GM15510 (cell line): ENCODE results near the gene SNX5.

Experiments
- POLR2A ChIP-seq: IDR thresholded peaks from 3 replicates; pipeline ENCODE4 v1.6.1; 2011; ENCODE audit warnings: borderline replicate concordance; ENCODE audit not compliant: insufficient read length; ENCODE audit errors: extremely low read depth

SNX5 gene

DNA sequence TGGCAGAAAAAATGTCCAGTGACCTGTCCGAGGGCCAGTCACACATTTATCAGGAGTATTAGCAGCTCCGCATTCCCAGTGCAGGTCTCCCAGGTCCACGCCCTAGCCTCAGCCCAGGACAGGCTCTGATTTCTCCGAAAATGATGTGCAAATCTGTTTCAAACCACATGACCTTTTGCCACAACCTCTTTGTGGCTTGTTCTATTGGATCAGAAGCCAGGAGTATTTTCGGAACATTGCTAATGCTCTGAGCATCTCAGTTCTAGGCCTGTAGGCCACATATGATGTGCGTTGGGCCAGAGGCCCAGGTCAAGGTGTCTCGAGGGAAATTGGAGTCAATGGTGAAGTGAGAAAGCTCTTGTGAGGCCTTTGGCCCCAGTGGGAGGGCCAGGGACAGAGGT, 40.4 kb downstream of the SNX5 start:
- TF ChIP-seq POLR2A = no peak

DNA sequence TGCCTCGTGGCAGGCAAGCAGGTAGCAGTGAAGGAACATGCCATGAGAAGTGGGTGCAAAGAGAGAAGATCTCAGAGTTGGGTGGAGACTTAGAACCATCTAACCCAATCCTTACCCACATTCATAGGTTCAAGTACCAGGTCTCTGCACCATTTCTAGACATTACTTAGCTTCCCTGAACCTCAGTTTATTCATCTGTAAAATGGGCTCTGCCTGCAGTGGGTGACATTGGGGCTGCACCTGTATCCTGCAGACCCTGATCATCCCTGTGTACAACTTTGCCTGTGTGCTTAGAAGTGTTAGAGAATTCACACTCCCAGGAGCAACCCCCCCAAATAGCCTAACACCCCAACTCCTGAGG, 42.7 kb downstream of the SNX5 start:
- no peak for TF ChIP-seq POLR2A

- TF ChIP-seq POLR2A = no peak
Measured at GRCh38 chr20:17925141-17925939, 43.3 kb downstream of the SNX5 start.

DNA sequence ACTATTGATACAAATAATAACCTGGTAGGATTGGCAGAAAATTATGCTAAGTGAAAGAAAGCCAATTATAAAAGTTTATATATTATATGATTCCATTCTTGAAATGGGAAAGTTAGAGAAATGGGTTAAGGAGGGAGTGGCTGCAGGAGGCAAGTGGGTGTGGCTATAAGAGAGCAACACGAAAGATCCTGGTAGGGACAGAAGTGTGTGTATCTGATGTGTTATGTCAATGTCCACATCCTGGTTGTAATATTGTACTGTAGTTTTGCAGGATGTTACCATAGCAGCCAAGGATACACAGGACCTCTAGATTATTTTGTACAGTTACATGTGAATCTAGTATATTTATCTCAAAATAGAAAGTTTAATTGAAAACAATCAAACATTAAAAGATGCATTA, 46.8 kb downstream of the SNX5 start:
- TF ChIP-seq POLR2A = no peak

DNA sequence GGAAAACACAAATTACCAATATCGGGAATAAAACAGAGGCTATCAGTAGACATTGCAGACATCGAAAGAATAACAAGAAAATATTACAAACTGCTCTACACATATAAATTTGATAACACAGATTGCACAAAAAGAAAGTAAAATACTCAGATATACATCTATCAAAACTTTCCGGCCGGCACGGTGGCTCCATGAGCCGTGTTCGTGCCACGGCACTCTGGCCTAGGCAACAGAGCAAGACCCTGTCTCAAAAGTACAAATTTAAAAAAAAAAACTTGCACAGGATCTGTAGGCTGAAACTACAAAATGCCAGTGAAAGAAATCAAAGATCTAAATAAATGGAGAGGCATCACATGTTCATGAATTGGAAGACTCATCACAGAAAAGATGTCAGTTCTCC, 49.4 kb downstream of the SNX5 start:
- no peak for TF ChIP-seq POLR2A

- no peak for TF ChIP-seq POLR2A
Measured at GRCh38 chr20:17917832-17918618, 50.6 kb downstream of the SNX5 start.

DNA sequence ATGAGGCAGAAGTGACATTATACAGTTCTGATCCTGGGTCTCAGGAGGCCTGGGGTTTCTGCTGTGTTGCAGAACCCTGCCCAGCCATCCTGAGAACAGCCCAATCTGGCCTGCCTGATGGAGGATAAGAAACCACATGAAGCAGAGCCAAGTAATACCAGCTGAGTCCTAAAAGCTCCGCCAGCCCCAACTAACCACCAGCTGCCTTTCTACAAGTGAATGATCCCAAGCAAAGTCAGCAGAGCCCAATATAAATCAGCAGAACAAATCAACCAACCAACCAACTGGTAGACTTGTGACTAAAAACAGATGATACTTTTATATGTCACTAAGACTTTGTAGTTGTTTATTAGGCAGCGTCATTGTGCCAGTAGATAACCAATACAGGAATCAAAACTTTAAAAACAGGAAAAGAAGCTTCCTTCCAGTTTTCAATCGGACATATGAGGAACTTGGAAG, 52.1 kb downstream of the SNX5 start:
- TF ChIP-seq POLR2A = no peak

GRCh38 chr20:17914957-17915356, 53.6 kb downstream of the SNX5 start:
- no peak for TF ChIP-seq POLR2A

DNA sequence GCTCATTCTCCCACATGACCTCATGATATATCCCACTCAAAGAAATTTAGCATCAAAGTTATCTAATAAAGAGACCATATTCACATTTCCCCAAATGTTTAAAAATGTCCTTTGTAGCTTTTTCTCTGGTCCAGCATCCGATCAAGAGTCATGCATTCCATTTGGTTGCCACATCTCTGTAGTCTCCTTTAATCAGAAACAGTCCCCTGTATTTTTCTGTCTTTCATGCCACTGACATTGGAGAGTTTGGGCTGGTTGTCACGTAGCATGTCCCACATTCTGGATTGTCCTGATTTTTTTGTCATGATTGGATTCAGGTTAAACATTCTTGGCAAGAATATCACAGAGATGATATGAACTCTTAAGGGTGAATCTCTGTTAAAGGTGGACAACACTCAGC, 55.7 kb downstream of the SNX5 start:
- no peak for TF ChIP-seq POLR2A

- TF ChIP-seq POLR2A = no peak
Measured at GRCh38 chr20:17911927-17912326, 56.7 kb downstream of the SNX5 start.

DNA sequence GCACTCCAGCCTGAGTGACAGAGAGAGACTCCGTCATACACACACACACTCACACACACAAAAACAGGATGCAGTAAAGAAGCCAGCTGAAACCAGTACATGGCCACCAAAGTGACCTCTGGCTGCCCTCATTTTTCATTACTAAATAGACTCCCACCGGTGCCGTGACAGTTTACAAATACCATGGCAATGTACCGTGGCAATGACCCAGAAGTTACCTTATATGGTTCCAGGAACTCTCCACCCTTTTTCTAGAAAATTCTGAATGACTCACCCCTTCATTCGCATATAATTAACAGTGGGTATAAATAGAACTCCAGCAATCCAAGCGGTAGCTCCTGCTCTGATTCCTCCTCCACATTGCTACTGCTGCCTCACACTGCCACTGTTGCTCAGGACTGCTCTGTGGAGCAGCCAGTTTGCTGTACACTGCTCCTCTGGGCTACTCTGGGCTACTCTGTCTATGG, 57.7 kb downstream of the SNX5 start:
- no peak for TF ChIP-seq POLR2A

GRCh38 chr20:17909869-17910321, 58.7 kb downstream of the SNX5 start:
- TF ChIP-seq POLR2A = no peak

- TF ChIP-seq POLR2A = no peak
Measured at GRCh38 chr20:17905544-17905943, 63.0 kb downstream of the SNX5 start.

GRCh38 chr20:17904027-17904426, 64.6 kb downstream of the SNX5 start:
- TF ChIP-seq POLR2A = no peak

GRCh38 chr20:17902531-17903083, 66.0 kb downstream of the SNX5 start:
- no peak for TF ChIP-seq POLR2A
